NCI-H446 (cell line): ENCODE measurements around the gene EEFSEC.

ENCODE experiments used
- DNase-seq, 2 experiments: peaks; one replicate each; lab custom pipeline; 2025; lab: John Stamatoyannopoulos, UW

Gene EEFSEC

DNA sequence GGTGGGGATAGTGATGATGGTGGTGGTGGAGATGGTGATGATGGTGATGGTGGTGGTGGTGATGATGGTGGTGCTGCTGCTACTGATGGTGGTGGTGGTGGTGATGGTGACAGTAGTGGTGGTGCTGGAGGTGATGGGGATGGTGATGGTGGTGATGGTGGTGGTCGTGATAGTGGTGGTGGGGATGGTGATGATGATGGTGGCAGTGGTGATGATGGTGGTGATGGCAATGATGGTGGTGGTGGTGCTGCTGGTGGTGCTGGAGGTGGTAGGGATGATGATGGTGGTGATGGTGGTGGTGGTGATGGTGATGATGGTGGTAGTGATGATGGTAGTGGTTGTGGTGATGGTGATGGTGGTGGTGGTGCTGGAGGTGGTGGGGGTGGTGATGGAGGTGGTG lies 292.1 kb downstream of the EEFSEC start:
- no peak for DNase-seq

DNA sequence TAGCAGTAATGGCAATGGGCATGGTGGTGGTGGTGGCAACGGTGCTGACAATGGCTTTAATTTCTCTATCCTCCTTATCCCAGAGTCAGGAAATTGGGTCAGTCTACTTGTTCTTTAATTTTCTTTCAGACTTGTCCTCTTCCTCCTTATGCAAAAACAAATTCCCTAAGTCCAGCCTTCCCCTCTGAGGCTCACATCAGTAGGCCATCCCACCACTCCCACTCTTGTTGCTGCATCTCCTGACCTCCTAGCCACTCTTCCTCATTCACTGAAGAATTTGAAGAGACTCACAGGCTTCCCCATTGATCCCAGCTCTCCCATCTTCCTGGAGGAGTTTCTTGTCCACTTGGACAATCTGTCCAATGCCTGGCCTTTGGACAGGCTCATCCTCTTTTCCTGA lies 293.5 kb downstream of the EEFSEC start:
- no peak for DNase-seq

DNA sequence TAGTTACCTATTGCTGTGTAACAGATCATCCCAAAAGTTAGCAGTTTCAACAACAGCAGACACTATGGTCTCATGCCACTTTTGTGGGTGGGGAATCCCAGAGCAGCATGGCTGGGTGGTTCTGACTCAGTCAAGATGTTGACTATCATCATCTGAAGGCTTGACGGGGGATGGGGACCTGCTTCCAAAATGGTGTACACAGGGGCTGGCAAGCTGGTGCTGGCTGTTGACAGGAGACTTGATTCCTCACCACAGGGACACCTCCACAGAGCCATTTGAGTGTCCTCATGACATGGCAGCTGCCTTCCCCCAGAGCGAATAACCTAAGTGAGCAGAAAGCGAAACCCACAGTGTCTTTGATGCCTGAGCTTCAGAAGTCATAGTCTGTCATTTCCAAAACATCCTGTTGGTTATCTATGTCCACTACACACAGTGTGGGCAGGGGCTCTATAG lies 294.3 kb downstream of the EEFSEC start:
- DNase-seq: no peak

DNA sequence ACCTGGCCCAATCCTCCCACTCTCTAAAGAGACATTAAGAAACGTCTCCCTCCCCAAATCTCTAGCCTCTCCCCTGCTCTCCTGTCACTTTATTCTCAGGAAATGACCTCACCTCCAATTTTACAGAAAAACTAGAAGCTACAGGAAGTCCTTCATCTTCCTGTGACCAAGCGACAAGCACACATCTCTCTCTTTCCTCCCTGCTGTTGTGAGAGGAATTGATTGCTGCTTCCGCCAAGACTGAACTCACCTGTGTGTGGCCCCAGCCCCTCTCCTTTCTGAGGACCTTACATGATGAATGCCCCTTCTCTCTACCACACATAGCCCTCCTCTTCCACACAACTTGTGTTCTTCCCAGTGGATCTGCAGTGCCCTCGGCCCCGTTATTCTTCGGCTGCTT lies 295.2 kb downstream of the EEFSEC start:
- no peak for DNase-seq

DNA sequence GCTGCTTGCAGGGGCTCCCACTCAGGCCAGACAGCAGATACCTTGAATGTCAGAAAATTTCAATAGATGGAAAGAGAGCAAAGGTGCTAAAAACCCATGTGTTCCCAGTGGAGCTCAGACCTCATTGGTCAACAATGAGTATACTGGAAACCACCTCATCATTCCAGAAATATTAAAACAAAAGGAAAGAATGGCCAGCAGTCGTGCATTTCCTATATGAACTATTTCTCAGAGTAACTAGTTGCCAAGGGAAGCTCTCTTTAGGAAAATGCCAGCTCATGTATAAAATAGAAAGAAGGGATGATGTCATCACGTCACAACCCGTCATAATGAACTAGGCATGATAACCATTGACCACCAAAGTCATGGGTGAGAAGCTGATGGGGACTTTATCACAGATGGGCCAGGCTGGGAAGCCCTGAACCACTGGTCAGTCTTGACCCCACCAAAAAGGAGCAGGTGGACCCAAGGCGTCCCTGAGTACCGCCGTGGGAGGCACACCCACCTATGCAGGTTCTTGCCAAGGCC lies 295.9 kb downstream of the EEFSEC start:
- DNase-seq: no peak

DNA sequence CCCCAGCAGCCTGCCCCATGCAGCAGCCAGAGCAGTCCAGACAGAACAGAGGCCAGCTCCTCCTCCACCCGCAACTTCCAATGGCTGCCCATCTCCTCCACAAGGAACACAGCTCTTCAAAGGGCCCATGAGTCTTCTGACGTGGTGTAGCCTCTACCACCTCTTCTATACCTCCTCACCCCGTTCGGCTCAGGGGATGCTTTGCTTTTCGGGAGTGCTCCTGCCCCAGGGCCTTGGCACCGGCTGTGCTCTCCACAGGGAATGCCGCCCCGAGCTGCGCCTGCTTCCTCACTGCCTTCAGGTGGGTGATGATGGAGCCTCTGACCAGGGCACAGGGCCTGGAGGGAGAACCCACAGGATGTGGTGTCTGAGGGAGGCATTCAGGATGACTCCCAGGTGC lies 298.8 kb downstream of the EEFSEC start:
- DNase-seq: no peak

DNA sequence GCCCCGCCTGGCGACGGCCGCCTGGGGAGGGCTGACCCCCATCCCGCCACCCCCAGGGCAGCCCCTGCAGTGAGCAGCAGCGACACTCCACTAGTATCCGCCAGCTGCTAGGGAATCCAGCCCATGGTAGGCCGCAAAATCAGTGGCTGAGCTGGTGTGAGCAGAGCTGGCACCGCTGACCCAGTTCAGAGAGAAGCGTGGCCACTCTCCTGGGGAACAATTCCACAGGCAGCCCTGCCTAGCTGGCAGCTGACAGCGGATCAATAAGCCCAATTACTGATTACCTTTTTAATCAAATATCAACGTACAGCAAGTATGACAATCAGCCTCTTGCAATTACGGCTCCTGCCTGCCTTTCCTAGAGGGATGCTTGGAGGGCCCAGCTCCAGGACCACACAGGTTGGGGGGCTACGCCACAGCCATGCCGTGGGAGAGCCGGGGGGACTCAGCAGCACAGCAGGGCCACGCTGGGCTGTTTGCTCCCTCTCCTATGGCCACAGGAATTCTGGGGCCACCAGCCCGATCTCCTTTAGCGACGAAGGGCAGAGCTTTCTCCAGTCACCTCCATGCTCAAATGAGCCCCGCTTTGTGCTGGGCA lies 299.5 kb downstream of the EEFSEC start:
- DNase-seq: no peak

DNA sequence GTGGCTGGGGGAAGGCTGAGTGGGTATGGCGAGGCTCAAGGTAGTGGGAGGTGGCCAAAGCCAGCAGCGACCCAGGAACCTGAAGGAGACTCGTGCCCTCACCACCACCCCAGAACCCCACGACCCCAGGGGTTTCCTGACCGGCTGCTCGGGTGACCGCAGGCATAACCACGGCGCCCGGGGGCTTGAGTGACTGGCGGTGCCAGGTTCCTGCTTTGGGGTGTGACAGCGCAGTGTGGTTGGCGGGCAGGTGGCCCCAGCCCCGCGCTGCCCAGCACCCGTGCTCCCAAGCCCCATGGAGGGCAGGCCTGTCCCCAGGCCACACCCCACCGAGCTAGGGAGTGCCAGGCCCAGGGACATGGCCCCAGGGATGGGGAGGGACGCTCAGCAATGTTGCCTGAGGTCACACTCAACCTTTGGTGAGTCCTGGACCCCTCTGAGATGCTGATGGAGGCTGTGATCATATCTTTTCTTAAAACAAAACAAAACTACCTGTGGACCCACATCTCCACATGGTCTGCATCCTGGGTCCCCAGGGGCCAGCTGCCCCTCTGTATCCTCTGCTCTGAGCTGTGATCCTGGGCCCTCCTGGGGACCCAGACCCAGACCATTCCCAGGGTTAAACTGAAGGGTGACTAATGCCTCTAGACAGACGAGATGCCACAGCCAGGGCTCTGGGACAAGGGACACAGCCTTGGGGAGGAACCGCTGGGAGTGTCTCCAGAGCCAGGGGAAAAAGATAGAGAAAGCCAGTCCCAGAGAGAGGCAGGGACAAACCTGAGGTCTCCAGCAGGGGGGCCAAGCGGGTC lies 300.4 kb downstream of the EEFSEC start:
- no peak for DNase-seq

DNA sequence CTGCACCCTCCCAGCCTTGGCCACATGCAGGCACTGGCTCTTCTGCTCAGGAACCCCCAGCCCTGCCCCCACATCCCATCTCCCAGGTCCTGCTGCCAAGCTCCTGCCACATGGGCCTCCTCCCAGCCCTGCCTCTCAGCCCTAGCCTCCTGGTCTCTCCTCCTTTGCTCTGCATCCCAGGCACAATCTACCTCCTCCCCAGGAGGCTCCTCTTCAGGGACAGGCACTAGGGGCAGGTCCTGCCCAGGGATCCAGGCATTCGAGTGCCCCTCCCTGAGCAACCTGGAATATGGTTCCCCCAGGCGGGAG lies 301.0 kb downstream of the EEFSEC start:
- DNase-seq: no peak

DNA sequence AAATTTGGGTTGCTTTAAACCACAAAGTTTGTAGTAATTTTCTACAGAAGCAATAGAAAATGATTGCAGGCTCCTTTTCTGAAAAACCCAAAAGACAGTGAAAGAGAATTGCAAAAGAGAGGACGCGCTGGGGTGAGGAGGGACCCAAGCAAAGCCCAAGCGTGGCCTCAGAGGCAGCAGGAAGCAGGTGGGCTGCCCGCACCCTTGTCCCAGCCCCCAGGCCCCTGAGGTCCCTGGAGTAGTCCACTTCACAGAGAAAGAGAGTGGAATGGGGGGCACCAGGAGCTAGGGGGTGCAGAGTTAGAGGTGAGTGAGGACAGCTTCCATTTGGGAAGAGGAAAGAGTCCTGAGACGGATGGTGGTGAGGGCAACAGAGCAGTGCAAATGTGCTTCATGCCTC lies 301.8 kb downstream of the EEFSEC start:
- DNase-seq: no peak

DNA sequence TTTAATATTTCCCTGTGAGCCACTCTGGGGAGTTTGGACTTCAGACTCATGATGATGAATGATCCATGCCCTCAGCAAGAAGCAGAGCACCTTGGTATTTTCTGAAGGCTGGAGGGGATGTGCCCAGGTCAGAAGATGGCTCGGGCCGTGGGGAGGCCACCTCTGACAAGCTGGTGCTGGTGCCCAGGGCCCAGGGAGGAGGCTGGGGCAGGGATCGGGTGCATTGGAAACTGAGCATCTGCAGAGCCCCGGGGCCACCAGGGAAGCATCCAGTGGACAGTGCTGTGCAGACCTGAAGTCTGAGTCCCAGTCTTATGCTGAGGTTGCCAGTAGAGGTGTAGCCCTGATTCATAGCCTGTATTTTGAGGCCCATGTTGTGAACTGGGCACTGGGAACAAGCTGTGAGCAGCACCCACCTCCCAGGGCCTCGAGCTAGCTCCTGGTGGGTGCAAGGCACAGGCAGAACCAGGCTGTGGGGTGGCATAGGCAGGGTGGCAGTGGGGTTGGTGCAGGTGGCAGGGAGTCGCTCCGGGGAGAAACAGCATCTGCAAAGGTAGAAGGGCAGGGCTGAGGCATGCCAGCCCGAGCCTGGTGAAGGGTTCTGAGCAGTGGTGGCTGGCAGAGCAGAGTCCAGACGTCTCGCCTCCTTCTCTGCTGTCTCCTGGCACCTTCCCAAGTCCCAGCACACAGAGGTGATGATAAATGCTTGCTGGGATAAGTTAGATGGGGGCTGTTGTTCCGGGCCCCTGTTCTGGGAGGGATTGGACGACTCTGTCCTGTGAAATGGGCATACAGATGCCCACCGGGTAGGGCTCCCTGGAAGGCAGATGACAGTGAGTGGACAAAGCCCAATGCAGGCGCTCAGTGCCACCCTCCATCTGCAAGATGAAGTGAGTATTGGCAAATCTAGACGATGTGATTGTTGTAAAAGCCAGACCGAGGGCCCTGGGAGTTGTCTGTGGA lies 302.8 kb downstream of the EEFSEC start:
- DNase-seq: no peak

DNA sequence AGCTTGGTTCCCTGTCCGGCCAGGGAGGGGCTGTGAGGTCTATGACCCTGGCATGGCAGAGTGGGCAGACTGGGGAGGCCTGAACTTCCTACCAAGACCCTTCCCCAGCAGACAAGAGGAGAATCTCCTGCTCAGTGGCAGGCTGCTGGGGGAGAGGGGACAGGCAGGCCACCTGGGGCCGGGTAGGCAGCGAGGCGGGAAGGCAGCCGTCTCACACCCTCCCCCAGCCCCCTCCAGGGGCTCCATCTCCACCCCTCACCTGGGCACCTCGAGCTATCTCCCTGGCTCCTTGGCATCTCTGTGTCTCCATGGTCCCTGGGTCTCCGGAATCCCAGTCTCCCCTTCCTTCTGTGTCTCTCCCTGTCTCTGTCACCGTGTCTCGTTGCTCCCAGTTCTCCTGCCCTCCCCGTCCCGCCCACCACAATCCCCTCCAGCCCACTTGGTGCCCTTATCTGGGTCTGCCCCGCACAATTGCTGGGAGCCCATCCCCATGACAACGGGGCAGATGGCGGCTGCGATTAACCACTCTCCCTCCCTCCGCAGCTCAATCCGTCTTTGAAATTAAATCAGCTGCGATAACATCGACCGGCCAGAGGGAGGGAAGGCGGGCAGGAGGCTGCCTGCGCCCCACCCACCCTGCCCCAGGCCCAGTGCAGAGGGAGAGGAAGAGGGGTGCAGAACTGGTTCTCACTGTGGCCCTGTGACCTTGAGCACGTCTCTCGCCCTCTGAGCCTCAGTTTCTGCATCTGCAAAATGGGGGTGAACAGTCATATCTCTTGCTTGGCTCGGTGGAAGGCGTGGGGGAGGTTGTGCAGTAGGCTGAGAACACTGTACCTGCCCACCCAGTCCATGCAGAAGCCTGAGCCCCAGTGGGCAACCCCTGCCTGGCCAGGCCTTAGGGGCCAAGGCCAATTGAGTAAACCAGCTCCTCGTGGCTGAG lies 303.8 kb downstream of the EEFSEC start:
- no peak for DNase-seq

DNA sequence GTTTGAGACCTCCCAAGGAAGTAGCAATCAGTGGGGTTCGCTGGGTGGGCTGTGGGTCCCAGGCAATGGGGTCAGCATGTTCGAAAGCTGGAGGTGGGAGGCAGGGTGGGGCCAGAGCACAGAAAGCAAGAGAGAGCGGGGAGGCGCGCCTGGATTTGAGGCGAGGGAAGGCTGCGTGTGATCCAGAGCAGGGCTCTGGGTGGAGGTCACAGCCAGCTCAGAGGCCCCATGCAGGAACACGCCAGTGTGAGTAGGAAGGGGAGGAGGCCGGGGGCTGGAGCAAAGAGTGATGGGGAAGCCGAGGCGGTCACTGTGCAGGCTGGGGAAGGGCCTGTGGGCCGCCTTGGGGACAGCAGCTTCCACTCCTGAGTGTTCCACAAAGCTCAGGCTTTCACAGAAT lies 304.7 kb downstream of the EEFSEC start:
- DNase-seq: no peak
